ENCODE data around the gene SERPINA9.

DNA sequence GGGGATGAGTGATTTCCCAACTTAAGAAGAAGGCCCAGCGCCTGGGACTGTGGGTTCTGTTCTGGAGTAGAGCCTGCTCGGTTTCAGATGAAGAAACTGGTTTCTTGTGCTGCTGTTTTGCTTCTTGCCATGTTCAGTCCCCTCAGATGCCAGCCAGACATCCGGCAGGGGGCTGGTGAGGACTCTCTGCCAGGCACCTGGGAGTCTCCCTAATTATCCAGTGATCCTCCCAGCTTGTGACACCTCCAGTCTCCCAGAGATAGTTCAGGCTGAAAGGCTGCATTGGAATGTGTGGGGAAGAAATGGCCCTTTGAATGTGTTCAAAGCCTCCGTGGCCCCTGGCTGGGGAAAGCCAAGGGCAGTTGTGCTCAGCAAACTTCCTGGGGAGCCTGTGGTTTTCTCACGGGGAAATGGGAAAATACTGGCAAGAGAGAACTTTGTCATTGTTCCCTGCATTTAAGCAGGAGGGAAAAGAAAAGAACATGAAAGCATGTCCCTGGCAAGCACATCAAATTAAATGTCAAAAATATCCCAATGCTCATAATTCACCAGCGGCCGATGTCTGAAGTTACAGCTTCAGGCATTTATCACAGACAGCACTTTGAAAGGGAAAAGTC, 41.8 kb upstream of the SERPINA9 start:
- TF ChIP-seq, protein P1, sequence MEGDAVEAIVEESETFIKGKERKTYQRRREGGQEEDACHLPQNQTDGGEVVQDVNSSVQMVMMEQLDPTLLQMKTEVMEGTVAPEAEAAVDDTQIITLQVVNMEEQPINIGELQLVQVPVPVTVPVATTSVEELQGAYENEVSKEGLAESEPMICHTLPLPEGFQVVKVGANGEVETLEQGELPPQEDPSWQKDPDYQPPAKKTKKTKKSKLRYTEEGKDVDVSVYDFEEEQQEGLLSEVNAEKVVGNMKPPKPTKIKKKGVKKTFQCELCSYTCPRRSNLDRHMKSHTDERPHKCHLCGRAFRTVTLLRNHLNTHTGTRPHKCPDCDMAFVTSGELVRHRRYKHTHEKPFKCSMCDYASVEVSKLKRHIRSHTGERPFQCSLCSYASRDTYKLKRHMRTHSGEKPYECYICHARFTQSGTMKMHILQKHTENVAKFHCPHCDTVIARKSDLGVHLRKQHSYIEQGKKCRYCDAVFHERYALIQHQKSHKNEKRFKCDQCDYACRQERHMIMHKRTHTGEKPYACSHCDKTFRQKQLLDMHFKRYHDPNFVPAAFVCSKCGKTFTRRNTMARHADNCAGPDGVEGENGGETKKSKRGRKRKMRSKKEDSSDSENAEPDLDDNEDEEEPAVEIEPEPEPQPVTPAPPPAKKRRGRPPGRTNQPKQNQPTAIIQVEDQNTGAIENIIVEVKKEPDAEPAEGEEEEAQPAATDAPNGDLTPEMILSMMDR (IDR thresholded peaks at IDR 0.05 in 2 of 3, conservative IDR thresholded peaks at IDR 0.05 in 1 of 3; ENCODE audit: borderline replicate concordance in 1 of 3, insufficient read depth in 1 of 3, low read depth in 2 of 3, low read length in 2 of 3): no peak
- TF ChIP-seq POLR2A (IDR thresholded peaks at IDR 0.05; ENCODE audit: borderline replicate concordance, extremely low read depth, insufficient read depth, insufficient read length): no peak
- no peak for TF ChIP-seq EZH2 (IDR thresholded peaks at IDR 0.05)
- TF ChIP-seq EZH2phosphoT487 (IDR thresholded peaks at IDR 0.05; ENCODE audit: borderline replicate concordance): no peak
- TF ChIP-seq, protein P2, sequence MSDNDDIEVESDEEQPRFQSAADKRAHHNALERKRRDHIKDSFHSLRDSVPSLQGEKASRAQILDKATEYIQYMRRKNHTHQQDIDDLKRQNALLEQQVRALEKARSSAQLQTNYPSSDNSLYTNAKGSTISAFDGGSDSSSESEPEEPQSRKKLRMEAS (IDR thresholded peaks at IDR 0.05): no peak
- no peak for TF ChIP-seq POLR2AphosphoS5 (IDR thresholded peaks at IDR 0.05; ENCODE audit: low read depth, low read length)
- no peak for TF ChIP-seq CBX3 (IDR thresholded peaks at IDR 0.05; ENCODE audit: low read depth)
